Bronchial epithelial cell (primary cell): ENCODE results near the gene PKNOX2. TPM values are rescaled to one million over a fixed set of nuclear protein-coding genes. Genes with fewer than 3 reads are reported as not detected.
A peak's percentile ranks its signal among the peaks of the same experiment; 100 is the strongest.

Experiments
- DNase-seq: peaks from one replicate; pipeline ENCODE4 v3.0.0-alpha.2; 2010; ENCODE audit warnings: low read depth
- FAIRE-seq: peaks from 2 replicates; lab custom pipeline; 2011; peaks lifted over from hg19 to GRCh38; lab: Jason Lieb, UNC
- H3K27me3 ChIP-seq: 2 replicates; pipeline ENCODE4 v1.5.1; 2011; ENCODE audit warnings: low read length; ENCODE audit not compliant: control insufficient read depth, insufficient read depth
- H3K36me3 ChIP-seq: 2 replicates; pipeline ENCODE4 v1.5.1; 2011; ENCODE audit warnings: low read length; ENCODE audit not compliant: control insufficient read depth, insufficient read depth
- H3K4me3 ChIP-seq: 2 replicates; pipeline ENCODE4 v1.5.1; 2011; ENCODE audit warnings: mild to moderate bottlenecking, low read depth, low read length, control low read depth
- CTCF ChIP-seq: IDR thresholded peaks from 2 replicates; pipeline ENCODE4 v1.5.1; 2011; ENCODE audit warnings: mild to moderate bottlenecking, moderate library complexity, low read length, control low read depth, inconsistent platforms; ENCODE audit not compliant: insufficient read depth, severe bottlenecking
- total RNA-seq: library from RNA; depleted of rRNA; stranded (reverse); fragments of >200 nt; gene quantifications from 2 replicates; pipeline ENCODE4 v1.2.1, GENCODE V29; 2014

The PKNOX2 gene
- total RNA-seq, 1 donor from 2014 or later: not detected

GRCh38 chr11:125211191-125211947, 46.8 kb downstream of the PKNOX2 start:
- Histone ChIP-seq H3K4me3 (no peak overlapping the region), H3K36me3 (no peaks in the 10 kb centered on the region), H3K27me3 (no peaks in the 10 kb centered on the region)
- DNase-seq: peak; percentile 36
- no peak for FAIRE-seq
- TF ChIP-seq CTCF: no peak

GRCh38 chr11:125211948-125212340, 47.4 kb downstream of the PKNOX2 start:
- no peak overlapping the region for H3K4me3 ChIP-seq
- no peaks in the 10 kb centered on the region for H3K27me3 ChIP-seq
- TF ChIP-seq CTCF: no peak
- DNase-seq (no peak), FAIRE-seq (no peak)
- no peaks in the 10 kb centered on the region for H3K36me3 ChIP-seq

- FAIRE-seq: no peak
- DNase-seq: no peak
- TF ChIP-seq CTCF: no peak
- no peaks in the 10 kb centered on the region for H3K36me3 ChIP-seq
- H3K4me3 ChIP-seq: no peak overlapping the region
- peaks cover 2% of the 10 kb centered on the region for H3K27me3 ChIP-seq
Observed at GRCh38 chr11:125214601-125215565, 50.3 kb downstream of the PKNOX2 start.

- H3K27me3 ChIP-seq: peaks cover 2% of the 10 kb centered on the region
- no peak for FAIRE-seq
Observed at GRCh38 chr11:125215976-125216375, 51.4 kb downstream of the PKNOX2 start.

GRCh38 chr11:125218336-125218735, 53.8 kb downstream of the PKNOX2 start:
- Histone ChIP-seq H3K4me3 (no peak overlapping the region), H3K27me3 (peaks cover 2% of the 10 kb centered on the region), H3K36me3 (no peaks in the 10 kb centered on the region)
- TF ChIP-seq CTCF: no peak
- FAIRE-seq: no peak
- DNase-seq: no peak

More at GRCh38 chr11:125215976-125216375, 51.4 kb downstream of the PKNOX2 start:
- no peak for DNase-seq
- Histone ChIP-seq H3K4me3 (no peak overlapping the region), H3K36me3 (no peaks in the 10 kb centered on the region)
- TF ChIP-seq CTCF: no peak
